Measurements from ENCODE around the gene ZNF621.

Gene ZNF621

GRCh38 chr3:40524568-40525285 is at the start of gene ZNF621:
Gene ZNF621, plus strand, starts transcription at chr3:40524960. Its CDS starts 881 bp downstream, at chr3:40525841.
- no peak for FAIRE-seq

- no peak for FAIRE-seq
These were observed 48.0 kb upstream of the ZNF621 start, which contains the start of gene ZNF619 for GRCh38 chr3:40476478-40477470. Gene ZNF619, plus strand, starts transcription at chr3:40477122. Its CDS starts 858 bp downstream, at chr3:40477980.

- no peak for FAIRE-seq
These were observed 47.1 kb upstream of the ZNF621 start for GRCh38 chr3:40477666-40478065.

DNA sequence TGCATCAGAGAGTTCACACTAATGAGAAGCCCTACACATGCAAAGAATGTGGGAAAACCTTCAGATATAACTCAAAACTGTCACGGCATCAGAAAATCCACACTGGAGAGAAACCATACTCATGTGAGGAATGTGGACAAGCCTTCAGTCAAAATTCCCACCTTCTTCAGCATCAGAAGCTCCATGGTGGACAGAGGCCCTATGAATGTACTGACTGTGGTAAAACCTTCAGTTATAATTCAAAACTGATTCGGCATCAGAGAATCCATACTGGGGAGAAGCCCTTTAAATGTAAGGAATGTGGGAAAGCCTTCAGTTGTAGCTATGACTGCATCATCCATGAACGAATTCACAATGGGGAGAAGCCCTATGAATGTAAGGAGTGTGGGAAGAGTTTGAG is 37.6 kb upstream of the ZNF621 start:
- FAIRE-seq: no peak

GRCh38 chr3:40490916-40491315 is 33.8 kb upstream of the ZNF621 start:
- FAIRE-seq: no peak

- FAIRE-seq: no peak
These were observed 30.1 kb upstream of the ZNF621 start for GRCh38 chr3:40494698-40495097.

GRCh38 chr3:40497288-40497687 is 27.5 kb upstream of the ZNF621 start:
- FAIRE-seq: no peak

- no peak for FAIRE-seq
These were observed 24.8 kb upstream of the ZNF621 start for GRCh38 chr3:40499952-40500351.

- FAIRE-seq: no peak
These were observed 22.7 kb upstream of the ZNF621 start for GRCh38 chr3:40502034-40502433.

DNA sequence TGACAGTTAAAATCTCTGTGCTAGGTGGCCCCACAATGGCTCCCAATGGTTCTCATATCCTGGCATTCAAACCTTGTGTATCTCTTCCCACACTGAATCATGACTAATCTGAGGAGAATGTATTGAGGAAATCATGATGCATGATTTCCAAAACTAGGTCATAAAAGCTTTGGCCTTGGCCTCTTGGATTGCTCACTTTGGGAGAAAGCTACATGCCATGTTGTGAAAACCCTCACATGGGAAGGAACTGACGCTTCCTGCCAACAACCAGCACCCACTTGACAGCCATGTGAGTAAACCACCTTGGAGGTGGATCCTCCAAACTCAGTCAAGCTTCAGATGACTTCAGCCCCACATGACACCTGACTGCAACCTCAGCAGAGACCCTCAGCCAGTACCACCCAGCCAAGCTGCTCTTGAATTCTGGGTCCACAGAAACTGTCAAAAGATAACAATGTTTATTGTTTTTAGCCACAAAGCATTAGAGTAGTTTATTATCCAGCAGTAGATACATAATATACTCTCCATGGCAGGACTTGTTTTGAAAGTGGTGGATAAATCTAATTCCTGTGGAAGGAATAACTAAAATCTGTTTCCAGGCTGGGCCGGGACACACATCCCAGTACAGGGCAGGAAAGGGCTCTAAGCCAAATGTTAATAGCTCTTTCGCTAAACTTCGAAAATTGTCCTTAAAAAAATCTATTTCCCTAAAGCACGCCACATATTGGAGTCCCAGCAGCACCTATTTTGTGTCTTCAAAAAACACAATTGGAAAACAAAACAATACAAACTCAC is 19.9 kb upstream of the ZNF621 start:
- no peak for FAIRE-seq

DNA sequence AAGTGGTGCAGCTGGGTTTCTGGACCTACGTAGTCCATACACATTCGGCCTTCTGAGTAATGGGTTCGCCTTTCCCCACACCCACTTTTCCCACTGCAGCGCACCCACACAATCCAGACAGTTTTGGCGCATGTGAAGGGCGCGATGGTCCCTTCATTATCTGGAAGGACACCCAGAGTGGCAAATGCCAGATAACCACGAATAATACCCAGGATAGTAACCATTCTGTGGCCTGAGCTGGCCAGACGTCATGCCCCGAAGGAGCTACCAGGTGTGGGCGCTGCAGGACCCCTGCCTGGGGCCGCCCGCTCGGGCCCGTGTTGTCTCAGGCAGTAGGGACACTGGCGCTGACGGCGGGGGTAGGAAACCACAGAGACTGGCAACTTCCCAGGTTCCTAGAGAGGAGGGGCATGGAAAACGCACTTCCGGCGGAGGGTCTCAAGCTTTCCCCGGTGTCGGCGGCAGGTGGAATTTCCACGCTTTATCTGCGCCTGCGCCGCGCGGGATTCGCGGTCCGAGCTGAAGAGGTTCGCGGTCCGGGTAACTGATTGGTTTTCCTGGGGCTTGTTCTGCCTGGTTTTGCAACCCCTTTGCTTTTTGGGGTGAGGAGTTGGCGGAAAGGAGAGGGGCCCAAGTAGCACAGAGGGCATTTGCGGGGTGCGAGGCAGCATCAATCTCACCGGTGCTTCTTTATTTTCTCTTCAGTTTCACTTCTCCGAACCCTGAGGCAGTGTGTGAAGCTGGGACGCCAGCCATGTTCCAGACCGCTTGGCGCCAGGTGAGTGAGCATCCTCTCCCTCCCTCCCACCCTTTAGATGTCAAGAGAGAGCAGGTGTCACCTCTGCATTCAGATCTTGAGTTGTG is 18.9 kb upstream of the ZNF621 start, which contains the start of gene ZNF620:
Gene ZNF620 (plus strand): TSS at position 441 of the 864 bp plus-strand sequence. CDS start 314 bp downstream, at position 755.
- FAIRE-seq: no peak

- FAIRE-seq: no peak
These were observed 13.6 kb upstream of the ZNF621 start for GRCh38 chr3:40511031-40511718.

DNA sequence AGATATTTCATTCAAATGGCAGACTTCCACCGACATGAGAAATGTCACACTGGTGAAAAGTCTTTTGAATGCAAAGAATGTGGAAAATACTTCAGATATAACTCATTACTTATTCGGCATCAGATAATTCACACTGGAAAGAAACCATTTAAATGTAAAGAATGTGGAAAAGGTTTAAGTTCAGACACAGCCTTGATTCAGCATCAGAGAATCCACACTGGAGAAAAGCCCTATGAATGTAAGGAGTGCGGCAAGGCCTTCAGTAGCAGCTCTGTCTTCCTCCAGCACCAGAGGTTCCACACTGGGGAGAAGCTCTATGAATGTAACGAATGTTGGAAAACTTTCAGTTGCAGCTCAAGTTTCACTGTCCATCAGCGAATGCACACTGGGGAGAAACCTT is 8.6 kb upstream of the ZNF621 start:
- no peak for FAIRE-seq

DNA sequence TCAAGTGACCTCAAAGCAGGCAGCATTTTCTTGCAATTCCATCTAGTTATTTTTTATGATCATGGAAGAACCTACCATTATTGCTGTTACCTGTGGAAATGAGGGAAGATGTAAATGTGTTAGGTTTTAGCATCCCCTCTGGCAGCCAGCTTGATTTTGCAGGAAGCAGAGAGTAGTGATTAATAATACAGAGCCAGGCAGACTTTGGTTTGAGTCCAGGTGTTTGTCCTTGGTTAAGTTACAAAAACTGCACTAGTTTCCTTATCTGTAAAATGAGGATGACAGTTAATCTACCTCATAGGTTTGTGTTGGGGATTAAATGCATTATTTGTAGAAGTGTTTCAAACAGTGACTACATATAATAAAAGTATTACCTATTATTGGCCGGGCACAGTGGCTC is 6.7 kb upstream of the ZNF621 start:
- FAIRE-seq: no peak

- no peak for FAIRE-seq
These were observed 5.9 kb upstream of the ZNF621 start for GRCh38 chr3:40518848-40519247.

- FAIRE-seq: no peak
These were observed 3.5 kb upstream of the ZNF621 start for GRCh38 chr3:40521254-40521653.

GRCh38 chr3:40523781-40524180 is 979 bp upstream of the ZNF621 start:
- FAIRE-seq: no peak

GRCh38 chr3:40524222-40524567 is 565 bp upstream of the ZNF621 start:
- FAIRE-seq: no peak

GRCh38 chr3:40528426-40528825 is 3.7 kb downstream of the ZNF621 start:
- no peak for FAIRE-seq

DNA sequence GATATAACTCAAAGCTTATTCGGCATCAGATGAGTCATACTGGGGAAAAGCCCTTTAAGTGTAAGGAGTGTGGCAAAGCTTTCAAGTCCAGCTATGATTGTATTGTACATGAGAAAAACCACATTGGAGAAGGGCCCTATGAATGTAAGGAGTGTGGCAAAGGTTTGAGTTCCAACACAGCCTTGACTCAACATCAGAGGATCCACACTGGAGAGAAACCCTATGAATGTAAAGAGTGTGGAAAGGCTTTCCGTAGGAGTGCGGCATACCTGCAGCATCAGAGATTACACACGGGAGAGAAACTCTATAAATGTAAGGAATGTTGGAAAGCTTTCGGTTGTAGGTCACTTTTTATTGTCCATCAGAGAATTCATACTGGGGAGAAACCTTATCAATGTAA is 7.5 kb downstream of the ZNF621 start:
- FAIRE-seq: no peak

- no peak for FAIRE-seq
These were observed 9.5 kb downstream of the ZNF621 start for GRCh38 chr3:40534283-40534682.

All from A204.1 (cell line).